Body of pancreas (tissue), 4 donors: ENCODE measurements around the gene DNAJC3. TPM values are rescaled to one million over a fixed set of nuclear protein-coding genes. Genes with fewer than 3 reads are reported as not detected.

Experiments
- ATAC-seq: fragments of 150-250 bp; one replicate; pipeline ENCODE4 v1.9.1; 2016
- DNase-seq, 4 donors: peaks; one replicate each; pipeline ENCODE4 v3.0.0-alpha.2; 2019
- H3K27ac ChIP-seq, 4 donors: fragments of 200-600 bp; sonication (generic); 1 replicate in 3 of 4; 2 replicates in 1 of 4; pipeline versions ENCODE4 v1.5.1 to v1.6.1; 2016 to 2019; ENCODE audit warnings: mild to moderate bottlenecking in 1 of 4, mixed read lengths in 1 of 4, moderate library complexity in 1 of 4
- H3K27me3 ChIP-seq, 2 donors: fragments of 200-600 bp; sonication (generic); one replicate each; pipeline ENCODE4 v1.6.0; 2016; ENCODE audit warnings: mild to moderate bottlenecking in 1 of 2
- H3K36me3 ChIP-seq, 2 donors: fragments of 200-600 bp; sonication (generic); replicated peaks in 1 of 2; 2 replicates each; pipeline ENCODE4 v1.5.1; 2016; ENCODE audit warnings: low read depth in 2 of 2; ENCODE audit not compliant: insufficient read depth in 1 of 2
- H3K4me1 ChIP-seq: fragments of 200-600 bp; sonication (generic); one replicate; pipeline ENCODE4 v1.6.0; 2016
- H3K4me3 ChIP-seq, 2 donors: fragments of 200-600 bp; sonication (generic); 1 replicate in 1 of 2; 2 replicates in 1 of 2; pipeline ENCODE4 v1.5.1; 2016 to 2019
- H3K9me3 ChIP-seq, 3 donors: fragments of 200-600 bp; sonication (generic); 1 replicate in 2 of 3; 2 replicates in 1 of 3; pipeline ENCODE4 v1.5.1; 2016
- WGBS, 2 donors: methylation state at CpG; one replicate each; pipeline ENCODE4 v1.1.5; 2017; 5-methylcytosine and 5-hydroxymethylcytosine counted together
- intact Hi-C: fragments of 100-400 bp; cut with DNase I; formaldehyde crosslinking; loops from one replicate; pipeline ENCODE4 v1.15.1; 2023
- small RNA-seq: library from RNA; depleted of rRNA; stranded (forward); fragments of <200 nt; gene quantifications from one replicate; pipeline ENCODE3, GENCODE V24; 2016
- total RNA-seq, 2 donors: library from RNA; depleted of rRNA; stranded (reverse); fragments of >200 nt; gene quantifications; one replicate each; pipeline ENCODE4 v1.1.0, GENCODE V29; 2016
- TF ChIP-seq, protein P1 (sequence below), 7 experiments: fragments of 450-650 bp in 4 of 7; fragments of 200-600 bp in 3 of 7; sonication (generic) in 3 of 7; IDR thresholded peaks; one replicate each; pipeline ENCODE4 v1.5.1; 2016 to 2019; ENCODE audit warnings: antibody characterized with exemption in 7 of 7

DNAJC3 gene
- total RNA-seq, 2 donors from 2014 or later: 40.2 to 52.1 TPM

DNA sequence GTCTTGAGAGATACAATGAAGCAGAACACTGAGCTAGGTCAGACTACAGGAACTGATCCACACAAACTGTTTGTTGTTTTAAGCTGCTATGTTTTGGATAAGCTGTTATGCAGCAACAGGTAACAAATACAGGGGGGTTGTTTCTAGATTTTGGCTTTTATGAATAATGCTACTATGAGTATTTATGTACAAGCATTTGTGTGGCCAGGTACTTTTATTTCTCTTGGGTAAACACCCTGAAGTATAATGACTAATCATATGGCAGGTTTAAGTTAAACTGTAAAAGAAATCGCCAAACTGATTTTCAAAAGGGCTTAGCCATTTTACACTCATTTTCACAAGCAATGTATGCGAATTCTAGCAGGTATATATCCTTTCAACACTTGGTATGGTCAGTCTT lies 166.0 kb downstream of the DNAJC3 start:
- H3K4me3 ChIP-seq: no peak overlapping the region
- no peaks in the 10 kb centered on the region for H3K36me3 ChIP-seq
- H3K27me3 ChIP-seq: no peaks in the 10 kb centered on the region
- no peak for ATAC-seq
- intact Hi-C loops: no loop called here
- TF ChIP-seq, protein P1, sequence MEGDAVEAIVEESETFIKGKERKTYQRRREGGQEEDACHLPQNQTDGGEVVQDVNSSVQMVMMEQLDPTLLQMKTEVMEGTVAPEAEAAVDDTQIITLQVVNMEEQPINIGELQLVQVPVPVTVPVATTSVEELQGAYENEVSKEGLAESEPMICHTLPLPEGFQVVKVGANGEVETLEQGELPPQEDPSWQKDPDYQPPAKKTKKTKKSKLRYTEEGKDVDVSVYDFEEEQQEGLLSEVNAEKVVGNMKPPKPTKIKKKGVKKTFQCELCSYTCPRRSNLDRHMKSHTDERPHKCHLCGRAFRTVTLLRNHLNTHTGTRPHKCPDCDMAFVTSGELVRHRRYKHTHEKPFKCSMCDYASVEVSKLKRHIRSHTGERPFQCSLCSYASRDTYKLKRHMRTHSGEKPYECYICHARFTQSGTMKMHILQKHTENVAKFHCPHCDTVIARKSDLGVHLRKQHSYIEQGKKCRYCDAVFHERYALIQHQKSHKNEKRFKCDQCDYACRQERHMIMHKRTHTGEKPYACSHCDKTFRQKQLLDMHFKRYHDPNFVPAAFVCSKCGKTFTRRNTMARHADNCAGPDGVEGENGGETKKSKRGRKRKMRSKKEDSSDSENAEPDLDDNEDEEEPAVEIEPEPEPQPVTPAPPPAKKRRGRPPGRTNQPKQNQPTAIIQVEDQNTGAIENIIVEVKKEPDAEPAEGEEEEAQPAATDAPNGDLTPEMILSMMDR (IDR thresholded peaks at IDR 0.05): no peak
- H3K9me3 ChIP-seq: no peaks in the 10 kb centered on the region
- H3K27ac ChIP-seq: no peak overlapping the region
- H3K4me1 ChIP-seq: no peaks in the 10 kb centered on the region
- WGBS, 2 donors: 89 to 98% methylated on average over 2 of the region's 2 CpGs
- DNase-seq: no peak

Small RNA genes within 50 kb of the gene (small RNA-seq; reads per million reads assigned to genes)
- gene HMGN1P24: not detected

Other genes with a start within 250 kb of the DNAJC3 start
- 100 to 1,000 TPM in 1 of 2 donors, 10 to 100 TPM in 1; 72.8 to 228 TPM for gene CLDN10, start 124.4 kb upstream of the DNAJC3 start, total RNA-seq
- 10 to 100 TPM; 17.5 to 42.0 TPM for gene DZIP1, start 32.4 kb upstream of the DNAJC3 start, total RNA-seq